Neural cell (in vitro differentiated cells): ENCODE measurements around the gene SLAMF9. TPM values are rescaled to one million over a fixed set of nuclear protein-coding genes. Genes with fewer than 3 reads are reported as not detected.
"Not testable (repeated sequence)": the region's sequence is repeated elsewhere in the genome, so short reads cannot be mapped to it uniquely, and the experiment has no call there.

ENCODE experiments used
- H2AFZ ChIP-seq: fragments of 200-600, 300-800 bp; sonication (generic), shearing (Covaris generic); 2 replicates; pipeline ENCODE4 v1.6.0; 2014; ENCODE audit warnings: low read depth, mild to moderate bottlenecking, antibody characterized with exemption, low read length, moderate library complexity
- H3F3A ChIP-seq: fragments of 200-600 bp; shearing (Covaris generic); 2 replicates; pipeline ENCODE4 v1.6.1; 2016; ENCODE audit warnings: mild to moderate bottlenecking, moderate library complexity, mixed read lengths, antibody characterized with exemption, low read length; ENCODE audit not compliant: insufficient read depth, poor library complexity, severe bottlenecking
- H3K27ac ChIP-seq: fragments of 200-600, 300-800 bp; sonication (generic), shearing (Covaris generic); 2 replicates; pipeline ENCODE4 v1.5.1; 2014; ENCODE audit warnings: mild to moderate bottlenecking, low read length, moderate library complexity
- H3K27me3 ChIP-seq: fragments of 300-800, 200-600 bp; sonication (generic), shearing (Covaris generic); 2 replicates; pipeline ENCODE4 v1.6.0; 2014; ENCODE audit warnings: mild to moderate bottlenecking, low read depth, low read length, moderate library complexity; ENCODE audit not compliant: insufficient read depth
- H3K36me3 ChIP-seq: fragments of 300-800, 200-600 bp; sonication (generic), shearing (Covaris generic); 2 replicates; pipeline ENCODE4 v1.5.1; 2014; ENCODE audit warnings: mild to moderate bottlenecking, antibody characterized with exemption, low read length, moderate library complexity; ENCODE audit not compliant: insufficient read depth
- H3K4me2 ChIP-seq: fragments of 300-800, 200-600 bp; sonication (generic), shearing (Covaris generic); 2 replicates; pipeline ENCODE4 v1.6.0; 2014; ENCODE audit warnings: mild to moderate bottlenecking, low read length
- H3K4me3 ChIP-seq: fragments of 300-800, 200-600 bp; sonication (generic), shearing (Covaris generic); 2 replicates; pipeline ENCODE4 v1.5.1; 2014; ENCODE audit warnings: mild to moderate bottlenecking, low read length, moderate library complexity
- H3K79me2 ChIP-seq: fragments of 200-600 bp; shearing (Covaris generic); replicated peaks from 2 replicates; pipeline ENCODE4 v1.6.0; 2014; ENCODE audit warnings: mild to moderate bottlenecking, low read length, moderate library complexity; ENCODE audit not compliant: insufficient read depth
- H3K9ac ChIP-seq: fragments of 300-800, 200-600 bp; sonication (generic), shearing (Covaris generic); 2 replicates; pipeline ENCODE4 v1.6.1; 2016; ENCODE audit warnings: mild to moderate bottlenecking, low read length, mixed read lengths
- H3K9me2 ChIP-seq: fragments of 200-600 bp; shearing (Covaris generic); 2 replicates; pipeline ENCODE4 v1.6.1; 2016; ENCODE audit warnings: mild to moderate bottlenecking, low read length, mixed read lengths; ENCODE audit not compliant: insufficient read depth
- H3K9me3 ChIP-seq: fragments of 200-600, 300-800 bp; sonication (generic), shearing (Covaris generic); 2 replicates; pipeline ENCODE4 v1.6.1; 2016; ENCODE audit warnings: mild to moderate bottlenecking, mixed run types, low read length, moderate library complexity, mixed read lengths
- H4K20me1 ChIP-seq: fragments of 200-600 bp; shearing (Covaris generic); 2 replicates; pipeline ENCODE4 v1.6.1; 2016; ENCODE audit warnings: mild to moderate bottlenecking, mixed run types; ENCODE audit not compliant: insufficient read depth
- CTCF ChIP-seq: fragments of 450-650 bp; IDR thresholded peaks from 2 replicates; pipeline ENCODE4 v1.5.1; 2014; ENCODE audit warnings: antibody characterized with exemption, mild to moderate bottlenecking, moderate library complexity; ENCODE audit not compliant: poor library complexity, severe bottlenecking
- EP300 ChIP-seq: fragments of 450-650 bp; conservative IDR thresholded peaks from 2 replicates; pipeline ENCODE4 v1.6.1; 2014; ENCODE audit warnings: antibody characterized with exemption, mild to moderate bottlenecking, moderate library complexity; ENCODE audit not compliant: poor library complexity, severe bottlenecking
- EZH2 ChIP-seq: fragments of 200-600, 300-800 bp; shearing (Covaris generic), sonication (generic); IDR thresholded peaks from 2 replicates; pipeline ENCODE4 v1.6.1; 2014; ENCODE audit warnings: antibody characterized with exemption, low read length, borderline replicate concordance, mild to moderate bottlenecking; ENCODE audit not compliant: insufficient read depth, poor library complexity, severe bottlenecking
- MXI1 ChIP-seq: fragments of 450-650 bp; conservative IDR thresholded peaks from 2 replicates; pipeline ENCODE4 v1.6.1; 2014; ENCODE audit warnings: antibody characterized with exemption, mild to moderate bottlenecking; ENCODE audit not compliant: poor library complexity, severe bottlenecking
- POLR2AphosphoS5 ChIP-seq: IDR thresholded peaks from 2 replicates; pipeline ENCODE4 v1.6.1; 2012
- RAD21 ChIP-seq: fragments of 450-650 bp; conservative IDR thresholded peaks from 2 replicates; pipeline ENCODE4 v1.6.1; 2014; ENCODE audit warnings: antibody characterized with exemption, mild to moderate bottlenecking, moderate library complexity
- REST ChIP-seq: IDR thresholded peaks from 2 replicates; pipeline ENCODE4 v1.6.1; 2012; ENCODE audit warnings: borderline replicate concordance
- SMC3 ChIP-seq: fragments of 450-650 bp; conservative IDR thresholded peaks from 2 replicates; pipeline ENCODE4 v1.6.1; 2014; ENCODE audit warnings: antibody characterized with exemption, mild to moderate bottlenecking, moderate library complexity; ENCODE audit not compliant: poor library complexity
- TAF1 ChIP-seq: IDR thresholded peaks from 2 replicates; pipeline ENCODE4 v1.6.1; 2012; ENCODE audit warnings: low read depth
- polyA plus RNA-seq: library from polyadenylated mRNA; depleted of rRNA; stranded (reverse); fragments of >200 nt; gene quantifications from 2 replicates; pipeline ENCODE4 v1.2.3, GENCODE V29; 2014

The SLAMF9 gene
- polyA plus RNA-seq, 1 donor from 2014 or later: not detected

DNA sequence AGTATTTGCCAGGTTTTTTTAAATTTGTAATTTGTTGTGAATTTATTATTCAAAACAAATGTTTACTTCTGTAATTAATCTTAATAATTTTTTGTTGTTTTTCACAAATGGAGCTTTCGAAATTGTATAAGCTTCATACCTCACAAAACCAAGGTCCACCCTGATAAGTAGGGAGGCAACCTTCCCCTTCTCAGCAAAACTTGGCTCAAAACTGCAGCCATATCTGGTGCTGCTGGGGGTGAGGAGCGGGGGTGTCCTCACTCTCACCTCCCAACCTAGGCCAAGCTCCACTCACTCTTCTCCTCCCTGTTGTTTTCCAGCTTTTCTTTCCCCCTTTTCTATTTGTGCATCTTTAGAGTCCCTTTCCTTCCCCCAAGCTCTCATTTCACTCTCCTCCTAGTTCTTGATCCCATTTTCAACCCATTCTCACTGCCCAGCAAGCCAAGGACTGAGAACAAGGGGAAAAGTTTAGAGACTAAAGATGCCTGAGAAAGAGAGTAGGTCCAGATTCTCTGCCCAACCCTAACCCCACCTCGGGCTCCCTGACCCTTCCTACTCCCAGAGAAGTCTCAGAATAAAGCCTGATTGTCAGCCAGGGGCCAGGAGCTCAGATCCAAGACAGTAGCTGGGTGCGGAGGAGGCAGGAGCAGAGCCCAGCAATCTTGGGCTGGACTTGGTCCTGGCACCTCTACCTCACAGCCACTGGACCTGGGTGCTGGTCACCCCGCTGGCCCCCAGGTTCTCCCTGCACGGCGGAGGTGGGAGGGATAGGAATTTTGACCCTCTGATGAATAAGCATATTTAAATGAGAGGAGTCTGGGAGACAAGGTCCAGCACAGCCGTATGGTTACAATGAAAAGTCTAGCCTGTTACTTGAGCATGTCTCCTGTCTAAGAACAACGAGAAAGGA lies 45.8 kb downstream of the SLAMF9 start:
- H3F3A ChIP-seq: no peaks in the 10 kb centered on the region
- no peaks in the 10 kb centered on the region for H3K9me3 ChIP-seq
- H2AFZ ChIP-seq: no peak overlapping the region
- no peaks in the 10 kb centered on the region for H3K36me3 ChIP-seq
- no peaks in the 10 kb centered on the region for H4K20me1 ChIP-seq
- H3K9me2 ChIP-seq: no peaks in the 10 kb centered on the region
- H3K27me3 ChIP-seq: no peaks in the 10 kb centered on the region
- no peak overlapping the region for H3K9ac ChIP-seq
- no peaks in the 10 kb centered on the region for H3K79me2 ChIP-seq
- H3K27ac ChIP-seq: no peak overlapping the region
- no peak for TF ChIP-seq EZH2
- no peak for TF ChIP-seq TAF1
- no peak for TF ChIP-seq POLR2AphosphoS5
- no peak overlapping the region for H3K4me3 ChIP-seq
- no peak overlapping the region for H3K4me2 ChIP-seq

DNA sequence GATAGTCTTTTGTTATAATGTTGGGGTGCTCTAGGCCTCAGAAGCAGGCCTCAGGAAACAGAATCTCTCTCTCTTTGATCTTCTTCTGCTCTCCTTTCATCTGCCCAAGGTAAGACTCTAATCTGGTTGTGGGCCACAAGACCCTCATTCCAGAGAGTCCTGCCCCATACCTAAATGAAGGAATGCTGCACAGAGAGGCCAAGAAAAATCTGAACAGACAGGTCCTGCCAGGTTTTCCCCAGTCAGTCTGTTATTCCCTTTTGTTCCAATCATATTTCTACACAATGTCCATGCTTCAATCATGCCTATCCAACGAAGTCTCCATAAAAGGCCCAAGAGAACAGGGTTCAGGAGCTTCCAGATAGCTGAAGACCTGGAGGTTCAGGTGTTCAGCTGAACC lies 47.1 kb downstream of the SLAMF9 start:
- no peak overlapping the region for H3K27ac ChIP-seq
- TF ChIP-seq TAF1 (no peak), SMC3 (no peak), REST (no peak), POLR2AphosphoS5 (no peak), CTCF (no peak), EP300 (no peak), EZH2 (no peak), MXI1 (no peak), RAD21 (no peak)
- H3K4me3 ChIP-seq: no peak overlapping the region
- no peak overlapping the region for H3K4me2 ChIP-seq
- H2AFZ ChIP-seq: no peak overlapping the region
- no peaks in the 10 kb centered on the region for H4K20me1 ChIP-seq
- no peaks in the 10 kb centered on the region for H3K9me3 ChIP-seq
- no peaks in the 10 kb centered on the region for H3K36me3 ChIP-seq
- H3F3A ChIP-seq: no peaks in the 10 kb centered on the region
- no peaks in the 10 kb centered on the region for H3K79me2 ChIP-seq
- no peaks in the 10 kb centered on the region for H3K9me2 ChIP-seq
- no peak overlapping the region for H3K9ac ChIP-seq
- no peaks in the 10 kb centered on the region for H3K27me3 ChIP-seq

DNA sequence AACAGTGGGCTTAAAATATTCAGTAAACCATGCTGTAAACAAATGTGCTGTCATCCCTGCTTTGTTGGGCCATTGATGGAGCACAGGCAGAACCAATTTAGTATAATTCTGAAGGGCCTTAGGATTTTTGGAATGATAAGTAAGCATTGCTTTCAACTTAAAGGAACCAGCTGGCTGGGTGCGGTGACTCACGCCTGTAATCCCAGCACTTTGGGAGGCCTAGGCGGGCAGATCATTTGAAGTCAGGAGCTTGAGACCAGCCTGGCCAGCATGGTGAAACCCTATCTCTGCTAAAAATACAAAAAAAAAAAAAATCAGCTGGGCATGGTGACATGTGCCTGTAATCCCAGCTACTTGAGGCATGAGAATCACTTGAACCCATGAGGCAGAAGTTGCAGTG lies 50.0 kb downstream of the SLAMF9 start:
- H3F3A ChIP-seq, H3K9me2 ChIP-seq: not testable (repeated sequence)

More for the DNA sequence above, 50.0 kb downstream of the SLAMF9 start:
- H3K4me2 ChIP-seq, H4K20me1 ChIP-seq, H3K9ac ChIP-seq, H3K9me3 ChIP-seq, H3K27me3 ChIP-seq, H3K79me2 ChIP-seq, H3K27ac ChIP-seq, H3K4me3 ChIP-seq, H2AFZ ChIP-seq, H3K36me3 ChIP-seq: not testable (repeated sequence)
